Ovary (tissue), 3 donors: ENCODE measurements around the gene IKZF1.

Experiments
- POLR2A ChIP-seq: fragments of 450-650 bp; IDR thresholded peaks from one replicate; pipeline ENCODE4 v1.6.1; 2017; ENCODE audit warnings: antibody characterized with exemption, mild to moderate bottlenecking, moderate library complexity
- TF ChIP-seq, protein P1 (sequence below), 3 donors: fragments of 450-650 bp in 2 of 3; fragments of 200-600 bp in 1 of 3; IDR thresholded peaks; one replicate each; pipeline versions ENCODE4 v1.5.1 to v1.8.0; 2016 to 2022; ENCODE audit warnings: antibody characterized with exemption in 3 of 3, mild to moderate bottlenecking in 1 of 3
- donor health status: DM: no; HTN: no; CAD: no.

- TF ChIP-seq, protein P1, sequence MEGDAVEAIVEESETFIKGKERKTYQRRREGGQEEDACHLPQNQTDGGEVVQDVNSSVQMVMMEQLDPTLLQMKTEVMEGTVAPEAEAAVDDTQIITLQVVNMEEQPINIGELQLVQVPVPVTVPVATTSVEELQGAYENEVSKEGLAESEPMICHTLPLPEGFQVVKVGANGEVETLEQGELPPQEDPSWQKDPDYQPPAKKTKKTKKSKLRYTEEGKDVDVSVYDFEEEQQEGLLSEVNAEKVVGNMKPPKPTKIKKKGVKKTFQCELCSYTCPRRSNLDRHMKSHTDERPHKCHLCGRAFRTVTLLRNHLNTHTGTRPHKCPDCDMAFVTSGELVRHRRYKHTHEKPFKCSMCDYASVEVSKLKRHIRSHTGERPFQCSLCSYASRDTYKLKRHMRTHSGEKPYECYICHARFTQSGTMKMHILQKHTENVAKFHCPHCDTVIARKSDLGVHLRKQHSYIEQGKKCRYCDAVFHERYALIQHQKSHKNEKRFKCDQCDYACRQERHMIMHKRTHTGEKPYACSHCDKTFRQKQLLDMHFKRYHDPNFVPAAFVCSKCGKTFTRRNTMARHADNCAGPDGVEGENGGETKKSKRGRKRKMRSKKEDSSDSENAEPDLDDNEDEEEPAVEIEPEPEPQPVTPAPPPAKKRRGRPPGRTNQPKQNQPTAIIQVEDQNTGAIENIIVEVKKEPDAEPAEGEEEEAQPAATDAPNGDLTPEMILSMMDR (IDR thresholded peaks at IDR 0.05) = no peak
- TF ChIP-seq POLR2A = no peak
These were observed 64.9 kb downstream of the IKZF1 start for GRCh38 chr7:50369143-50370026.
